B cell (primary cell): ENCODE results near the gene CLOCK. TPM values are rescaled to one million over a fixed set of nuclear protein-coding genes. Genes with fewer than 3 reads are reported as not detected.

ENCODE experiments used
- ATAC-seq: fragments of 200-7000 bp; cut with Tn5 transposase; one replicate; pipeline ENCODE4 v1.10.0; 2021; ENCODE audit warnings: low read depth, mild to moderate bottlenecking, moderate number of reproducible peaks, moderate library complexity
- CTCF ChIA-PET: fragments of 350-600 bp; sonication (Branson Sonifier 250); formaldehyde crosslinking; loops from one replicate; lab custom pipeline; 2021; ENCODE audit warnings: antibody characterized with exemption, inconsistent platforms; lab: Charles Lee
- POLR2A ChIA-PET: fragments of 350-600 bp; sonication (Branson Sonifier 250); formaldehyde crosslinking; loops from one replicate; lab custom pipeline; 2021; ENCODE audit warnings: antibody characterized with exemption; lab: Charles Lee
- DNase-seq: peaks from one replicate; pipeline ENCODE4 v3.0.0; 2013
- H2AFZ ChIP-seq: 2 replicates; pipeline ENCODE4 v1.6.1; 2012; ENCODE audit warnings: mild to moderate bottlenecking, low read depth, low read length; ENCODE audit not compliant: insufficient read depth, poor library complexity, severe bottlenecking
- H3K27ac ChIP-seq, 2 donors: 1 replicate in 1 of 2; 2 replicates in 1 of 2; pipeline ENCODE4 v1.5.1; 2012 to 2013; ENCODE audit warnings: low read length in 2 of 2, mild to moderate bottlenecking in 2 of 2, moderate library complexity in 1 of 2
- H3K27me3 ChIP-seq, 4 experiments: fragments of 200-600 bp in 1 of 4; sonication (generic) in 1 of 4; replicated peaks in 1 of 4; 1 replicate in 2 of 4; 2 replicates in 2 of 4; pipeline versions ENCODE4 v1.6.1 to v1.7.0; 2013 to 2016; ENCODE audit warnings: low read length in 3 of 4, mild to moderate bottlenecking in 2 of 4, mixed read lengths in 1 of 4, moderate library complexity in 1 of 4; ENCODE audit not compliant: insufficient read depth in 4 of 4, control insufficient read depth in 3 of 4; ENCODE audit errors: control extremely low read depth in 1 of 4
- H3K36me3 ChIP-seq, 2 experiments: replicated peaks in 1 of 2; 1 replicate in 1 of 2; 2 replicates in 1 of 2; pipeline versions ENCODE4 v1.6.1 to v1.7.1; 2013; ENCODE audit warnings: low read length in 1 of 2; ENCODE audit not compliant: insufficient read depth in 2 of 2, control insufficient read depth in 1 of 2; ENCODE audit errors: control extremely low read depth in 1 of 2, extremely low read depth in 1 of 2
- H3K4me1 ChIP-seq, 2 donors: fragments of 200-600 bp in 1 of 2; sonication (generic) in 1 of 2; 1 replicate in 1 of 2; 2 replicates in 1 of 2; pipeline versions ENCODE4 v1.5.1 to v1.6.1; 2013 to 2017; ENCODE audit warnings: low read length in 2 of 2; ENCODE audit not compliant: control insufficient read depth in 2 of 2, insufficient read depth in 2 of 2
- H3K4me2 ChIP-seq: replicated peaks from 2 replicates; pipeline ENCODE3; 2012; ENCODE audit warnings: mild to moderate bottlenecking, low read depth, low read length; ENCODE audit not compliant: poor library complexity, severe bottlenecking
- H3K4me3 ChIP-seq, 5 experiments: fragments of 200-600 bp in 1 of 5; sonication (generic) in 1 of 5; 1 replicate in 3 of 5; 2 replicates in 2 of 5; pipeline versions ENCODE4 v1.5.1 to v1.7.0; 2011 to 2016; ENCODE audit warnings: low read length in 4 of 5, mild to moderate bottlenecking in 4 of 5, low read depth in 2 of 5, control low read depth in 1 of 5, moderate library complexity in 1 of 5; ENCODE audit not compliant: insufficient read depth in 1 of 5; ENCODE audit errors: control extremely low read depth in 1 of 5, extremely low read depth in 1 of 5
- H3K79me2 ChIP-seq: fragments of 200-600 bp; sonication (generic); one replicate; pipeline ENCODE4 v1.6.0; 2016; ENCODE audit warnings: low read length; ENCODE audit not compliant: control insufficient read depth, insufficient read depth
- H3K9ac ChIP-seq: fragments of 200-600 bp; sonication (generic); 2 replicates; pipeline ENCODE4 v1.6.1; 2017; ENCODE audit warnings: mild to moderate bottlenecking, low read length, moderate library complexity
- H3K9me3 ChIP-seq, 3 donors: one replicate each; pipeline versions ENCODE4 v1.6.1 to v1.7.1; 2013; ENCODE audit warnings: low read length in 2 of 3; ENCODE audit not compliant: control insufficient read depth in 2 of 3, insufficient read depth in 1 of 3; ENCODE audit errors: control extremely low read depth in 1 of 3
- H4K20me1 ChIP-seq: 2 replicates; pipeline ENCODE4 v1.6.0; 2012; ENCODE audit warnings: mild to moderate bottlenecking, low read length; ENCODE audit not compliant: insufficient read depth, control insufficient read depth, poor library complexity, severe bottlenecking
- H3K27ac Mint-ChIP-seq: one replicate; pipeline ENCODE4 v1.8.0; 2021; ENCODE audit warnings: mixed read lengths
- H3K27me3 Mint-ChIP-seq: one replicate; pipeline ENCODE4 v1.8.0; 2021; ENCODE audit warnings: mixed read lengths
- H3K4me1 Mint-ChIP-seq: one replicate; pipeline ENCODE4 v1.8.0; 2021; ENCODE audit warnings: mixed read lengths
- H3K4me3 Mint-ChIP-seq: one replicate; pipeline ENCODE4 v1.8.0; 2021; ENCODE audit warnings: mixed read lengths
- H3K9me3 Mint-ChIP-seq: one replicate; pipeline ENCODE4 v1.8.0; 2022; ENCODE audit warnings: mixed read lengths; ENCODE audit not compliant: insufficient read depth
- EZH2 ChIP-seq: IDR thresholded peaks from 2 replicates; pipeline ENCODE4 v1.6.1; 2012; ENCODE audit warnings: borderline replicate concordance, low read depth, mild to moderate bottlenecking, moderate library complexity, low read length; ENCODE audit not compliant: insufficient read depth, poor library complexity, severe bottlenecking
- WGBS: methylation state at CpG from one replicate; pipeline ENCODE4 v1.1.5; 2013; ENCODE audit warnings: missing lambda C conversion rate; ENCODE audit not compliant: insufficient coverage; 5-methylcytosine and 5-hydroxymethylcytosine counted together
- intact Hi-C: fragments of 100-400 bp; cut with micrococcal nuclease; formaldehyde crosslinking; loops from one replicate; pipeline ENCODE4 v1.10.0; 2022
- polyA plus RNA-seq: library from polyadenylated mRNA; depleted of rRNA; stranded (reverse); fragments of >200 nt; gene quantifications from 2 replicates; pipeline ENCODE4 v1.2.3, GENCODE V29; 2012
- total RNA-seq, 2 donors: library from RNA; stranded (reverse); fragments of 120-200 nt in 1 of 2; gene quantifications; 1 replicate in 1 of 2; 2 replicates in 1 of 2; pipeline versions ENCODE4 v1.2.3 to v1.2.4, GENCODE V29; 2013 to 2022
- TF ChIP-seq, protein P1 (sequence below): fragments of 200-600 bp; IDR thresholded peaks from one replicate; pipeline ENCODE4 v1.8.0; 2022; ENCODE audit warnings: antibody characterized with exemption, mild to moderate bottlenecking

Gene CLOCK
- total and polyA plus RNA-seq, 2 donors (not counting 1 experiment from before 2014, with no cell fraction given) = 2.8 to 14.2 TPM

DNA sequence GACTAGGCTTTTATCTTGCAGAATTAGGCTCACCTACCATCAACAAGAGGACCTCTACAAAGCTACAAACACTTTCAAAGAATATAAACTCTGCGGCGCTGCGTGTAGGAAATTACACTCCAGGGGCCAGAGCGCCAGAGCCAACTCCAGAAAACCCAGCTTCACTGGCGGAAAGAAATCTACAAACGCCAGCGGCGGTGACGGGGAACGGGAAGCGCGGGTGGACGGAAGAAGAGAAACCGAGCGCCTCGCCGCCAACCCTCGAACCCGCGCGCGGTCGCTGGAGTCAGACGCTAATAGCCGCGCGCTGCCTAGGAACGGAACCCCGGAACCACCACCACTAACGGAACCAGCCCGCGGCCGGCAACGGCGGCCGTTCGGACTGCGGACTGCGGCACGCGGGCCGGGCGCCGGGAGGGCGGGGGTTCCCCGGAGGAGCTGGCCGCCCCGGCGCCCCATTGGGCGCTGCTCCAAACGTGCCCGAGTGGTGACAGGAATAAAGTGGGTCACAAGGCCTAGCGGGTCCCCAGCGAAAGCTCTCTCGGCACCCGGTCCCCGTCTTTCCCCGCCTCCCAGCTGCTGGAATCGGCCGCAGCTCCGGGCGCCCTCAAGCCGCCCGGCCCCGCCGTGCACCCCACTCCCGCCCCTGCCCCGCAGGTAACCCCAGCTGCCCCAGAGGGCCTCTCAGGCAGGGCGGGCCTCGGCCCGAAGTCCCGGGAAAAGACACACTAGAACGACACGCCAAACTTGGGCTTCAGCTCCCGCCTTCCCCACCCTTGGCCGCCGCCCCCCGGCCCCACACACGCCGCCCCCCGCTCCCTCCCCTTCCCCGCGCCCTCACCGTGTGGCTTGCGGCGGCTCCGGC, 836 bp downstream of the CLOCK start:
- peak overlapping the region; percentile 96 for H3K27ac Mint-ChIP-seq
- WGBS = under 1% methylated on average over 74 of the region's 87 CpGs
- DNase-seq = peak; percentile 81
- peak; percentile 47 for ATAC-seq
- Histone ChIP-seq H3K4me3 (peak overlapping the region; percentile 57 to 95 (median 79)), H3K27ac (peak overlapping the region; percentile 59 to 84), H3K9me3 (no peaks in the 10 kb centered on the region), H3K4me1 (peaks cover 6 to 9% of the 10 kb centered on the region in 2 donors), H3K36me3 (no peaks in the 10 kb centered on the region), H3K79me2 (peaks cover 28% of the 10 kb centered on the region), H3K9ac (peak overlapping the region; percentile 85), H2AFZ (peak overlapping the region; percentile 97), H3K4me2 (peak overlapping the region; percentile 95), H3K27me3 (no peaks in the 10 kb centered on the region), H4K20me1 (peaks cover 5% of the 10 kb centered on the region)
- peak overlapping the region; percentile 97 for H3K4me3 Mint-ChIP-seq
- ChIA-PET CTCF (interaction anchor here (1.0 to 2.3 kb wide), 9 partner anchors 8 to 306 kb away, joined by 3 to 7 read pairs (median 3); partner anchors contain the start of genes SRD5A3 and TMEM165), POLR2A (interaction anchor here (0.6 to 1.6 kb wide), 6 partner anchors 150 to 999 kb away, joined by 3 to 14 read pairs (median 7); partner anchors contain the start of genes CEP135, PAICS, SRD5A3 and TMEM165)
- intact Hi-C loops = loop anchor here (1.0 to 10.0 kb wide), 8 partner anchors 16 to 1433 kb away; partner anchors contain the start of genes CEP135, EXOC1, POLR2B and REST
- no peaks in the 10 kb centered on the region for H3K9me3 Mint-ChIP-seq
- H3K27me3 Mint-ChIP-seq = no peaks in the 10 kb centered on the region
- H3K4me1 Mint-ChIP-seq = peaks cover 31% of the 10 kb centered on the region
- TF ChIP-seq, protein P1, sequence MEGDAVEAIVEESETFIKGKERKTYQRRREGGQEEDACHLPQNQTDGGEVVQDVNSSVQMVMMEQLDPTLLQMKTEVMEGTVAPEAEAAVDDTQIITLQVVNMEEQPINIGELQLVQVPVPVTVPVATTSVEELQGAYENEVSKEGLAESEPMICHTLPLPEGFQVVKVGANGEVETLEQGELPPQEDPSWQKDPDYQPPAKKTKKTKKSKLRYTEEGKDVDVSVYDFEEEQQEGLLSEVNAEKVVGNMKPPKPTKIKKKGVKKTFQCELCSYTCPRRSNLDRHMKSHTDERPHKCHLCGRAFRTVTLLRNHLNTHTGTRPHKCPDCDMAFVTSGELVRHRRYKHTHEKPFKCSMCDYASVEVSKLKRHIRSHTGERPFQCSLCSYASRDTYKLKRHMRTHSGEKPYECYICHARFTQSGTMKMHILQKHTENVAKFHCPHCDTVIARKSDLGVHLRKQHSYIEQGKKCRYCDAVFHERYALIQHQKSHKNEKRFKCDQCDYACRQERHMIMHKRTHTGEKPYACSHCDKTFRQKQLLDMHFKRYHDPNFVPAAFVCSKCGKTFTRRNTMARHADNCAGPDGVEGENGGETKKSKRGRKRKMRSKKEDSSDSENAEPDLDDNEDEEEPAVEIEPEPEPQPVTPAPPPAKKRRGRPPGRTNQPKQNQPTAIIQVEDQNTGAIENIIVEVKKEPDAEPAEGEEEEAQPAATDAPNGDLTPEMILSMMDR = no peak
- TF ChIP-seq EZH2 = no peak
